NCI-H774 (cell line): Measurements from ENCODE around the gene CCNE1.
"Not testable (repeated sequence)": the region's sequence is repeated elsewhere in the genome, so short reads cannot be mapped to it uniquely, and the experiment has no call there.

Source experiments
- DNase-seq: peaks from one replicate; lab custom pipeline; 2025; lab: John Stamatoyannopoulos, UW

CCNE1 gene

DNA sequence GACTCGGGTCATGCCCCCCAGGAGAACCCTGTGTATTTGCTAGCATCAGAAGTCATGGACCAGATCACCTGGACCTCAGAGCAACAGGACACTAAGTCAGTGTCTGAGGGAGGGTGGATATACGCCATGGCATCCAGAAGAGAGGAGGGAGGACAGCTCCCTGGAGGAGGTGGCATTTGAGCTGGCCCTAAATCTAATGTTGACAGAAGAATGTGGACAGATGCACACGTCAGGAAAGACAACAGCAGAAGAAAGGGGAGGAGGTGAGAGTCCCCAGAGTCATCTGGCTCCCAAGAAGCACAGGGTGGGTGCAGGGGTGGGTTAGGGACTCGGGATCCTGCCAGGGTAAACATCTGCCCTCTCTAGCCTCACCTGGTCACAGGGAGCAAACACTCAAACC, 24.5 kb upstream of the CCNE1 start:
- no peak for DNase-seq

DNA sequence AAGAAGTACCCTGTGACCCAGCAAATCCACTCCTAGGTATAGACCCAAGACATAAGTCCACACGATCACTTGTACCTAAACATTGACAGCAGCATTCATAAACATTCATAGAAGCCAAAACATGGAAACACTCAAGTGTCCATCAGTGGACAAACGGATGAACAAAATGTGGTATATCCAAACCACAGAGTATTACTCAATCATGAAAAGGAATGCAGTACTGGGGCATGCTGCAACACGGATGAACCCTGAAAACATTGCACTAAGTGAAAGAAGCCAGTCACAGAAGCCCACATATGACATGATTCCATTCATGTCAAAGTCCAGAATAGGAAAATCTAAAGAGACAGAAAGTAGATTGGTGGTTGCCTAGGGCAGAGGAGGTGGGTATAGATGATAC, 22.8 kb upstream of the CCNE1 start:
- DNase-seq: no peak

DNA sequence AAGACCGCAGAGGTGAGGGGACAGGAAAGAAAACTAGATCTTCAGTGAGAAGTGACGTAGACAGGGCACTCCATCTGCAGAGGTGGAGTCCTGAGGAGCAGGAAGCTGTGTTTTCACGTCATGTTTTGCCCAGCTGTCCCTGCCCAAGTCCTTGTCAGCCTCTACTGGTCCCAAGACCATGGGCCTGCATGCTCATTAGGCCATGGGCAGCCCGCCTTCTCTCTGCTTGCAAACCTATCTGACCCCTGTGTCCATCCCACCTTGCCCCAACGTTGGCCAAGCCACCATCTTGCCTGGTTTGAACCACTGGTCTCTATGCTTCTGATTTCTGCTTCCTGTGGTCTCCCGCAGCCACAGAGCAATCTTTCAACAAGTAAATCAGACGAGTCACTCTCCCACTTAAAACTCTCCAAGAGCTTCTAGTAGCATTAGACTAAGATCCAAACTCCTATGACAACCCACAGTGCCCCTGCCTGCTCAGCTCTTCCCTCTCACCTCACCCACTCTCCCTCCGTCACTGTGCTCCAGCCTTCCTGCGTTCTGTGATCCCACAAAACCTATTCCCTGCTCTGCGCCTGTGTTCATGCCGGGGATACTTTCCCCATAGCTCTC, 18.6 kb upstream of the CCNE1 start:
- no peak for DNase-seq

DNA sequence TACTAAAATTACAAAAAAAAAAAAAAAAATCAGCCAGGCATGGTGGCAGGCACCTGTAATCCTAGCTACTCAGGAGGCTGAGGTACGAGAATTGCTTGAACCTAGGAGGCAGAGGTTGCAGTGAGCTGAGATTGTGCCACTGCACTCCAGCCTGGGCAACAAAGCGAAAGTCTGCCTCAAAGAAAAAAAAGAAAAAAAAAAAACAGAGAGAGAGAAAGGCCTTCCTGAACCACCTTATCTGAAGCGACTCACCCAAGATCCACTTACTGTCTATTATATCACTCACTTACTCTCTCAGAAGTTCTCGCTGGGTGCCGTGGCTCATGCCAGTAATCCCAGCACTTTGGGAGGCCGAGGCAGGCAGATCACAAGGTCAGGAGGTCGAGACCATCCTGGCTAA, 17.3 kb upstream of the CCNE1 start:
- not testable (repeated sequence) for DNase-seq

DNA sequence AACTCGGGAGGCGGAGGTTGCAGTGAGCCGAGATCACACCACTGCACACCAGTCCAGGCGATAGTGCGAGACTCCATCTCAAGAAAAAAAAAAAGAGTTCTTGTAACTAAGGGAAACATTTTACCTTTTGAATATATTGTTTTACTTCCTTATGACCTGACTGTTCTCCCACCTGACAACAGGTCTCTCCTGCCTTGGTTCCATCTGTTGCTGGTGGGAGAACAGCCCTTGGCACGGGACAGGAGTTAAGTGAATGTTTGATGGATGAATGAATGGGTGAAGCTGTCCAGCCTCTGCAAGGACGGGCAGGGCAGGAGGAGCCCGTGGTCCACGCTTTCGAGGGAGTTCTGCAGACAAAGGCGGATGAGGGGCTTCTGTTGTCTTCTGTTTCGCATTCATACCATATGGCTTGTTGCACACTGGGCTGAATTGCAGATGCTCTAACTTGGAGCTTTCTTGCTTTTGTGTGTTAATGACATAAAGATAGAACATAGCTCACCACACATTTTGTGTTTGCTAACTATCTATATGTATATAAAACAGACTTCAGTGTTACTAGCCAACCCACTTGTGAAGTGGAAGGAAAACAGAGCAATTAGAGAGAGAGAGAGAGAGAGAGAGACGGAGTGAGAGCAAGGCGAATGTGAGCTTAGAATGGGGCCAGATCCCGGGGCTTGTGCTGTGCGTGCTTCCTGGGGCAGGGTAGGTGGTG, 16.2 kb upstream of the CCNE1 start:
- DNase-seq: no peak

DNA sequence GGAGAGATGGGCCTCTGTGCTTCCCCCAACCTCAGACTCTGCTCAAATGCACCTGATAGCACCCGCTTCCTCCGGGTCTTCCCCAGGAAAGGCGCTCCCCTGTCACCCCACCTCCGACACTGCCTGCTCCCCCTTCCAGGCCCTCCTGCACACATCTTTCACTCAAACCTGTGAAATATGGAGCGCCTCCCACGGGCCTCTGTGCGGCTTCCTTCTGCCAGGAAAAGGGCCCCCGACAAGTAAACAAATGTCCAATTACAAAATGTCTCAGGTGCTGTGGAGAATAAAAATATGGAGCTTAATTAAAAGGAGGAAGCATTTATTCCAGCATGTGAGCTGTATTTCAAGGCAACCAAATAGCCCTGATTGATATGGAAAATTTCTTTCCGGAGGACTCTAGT, 15.6 kb upstream of the CCNE1 start:
- no peak for DNase-seq

DNA sequence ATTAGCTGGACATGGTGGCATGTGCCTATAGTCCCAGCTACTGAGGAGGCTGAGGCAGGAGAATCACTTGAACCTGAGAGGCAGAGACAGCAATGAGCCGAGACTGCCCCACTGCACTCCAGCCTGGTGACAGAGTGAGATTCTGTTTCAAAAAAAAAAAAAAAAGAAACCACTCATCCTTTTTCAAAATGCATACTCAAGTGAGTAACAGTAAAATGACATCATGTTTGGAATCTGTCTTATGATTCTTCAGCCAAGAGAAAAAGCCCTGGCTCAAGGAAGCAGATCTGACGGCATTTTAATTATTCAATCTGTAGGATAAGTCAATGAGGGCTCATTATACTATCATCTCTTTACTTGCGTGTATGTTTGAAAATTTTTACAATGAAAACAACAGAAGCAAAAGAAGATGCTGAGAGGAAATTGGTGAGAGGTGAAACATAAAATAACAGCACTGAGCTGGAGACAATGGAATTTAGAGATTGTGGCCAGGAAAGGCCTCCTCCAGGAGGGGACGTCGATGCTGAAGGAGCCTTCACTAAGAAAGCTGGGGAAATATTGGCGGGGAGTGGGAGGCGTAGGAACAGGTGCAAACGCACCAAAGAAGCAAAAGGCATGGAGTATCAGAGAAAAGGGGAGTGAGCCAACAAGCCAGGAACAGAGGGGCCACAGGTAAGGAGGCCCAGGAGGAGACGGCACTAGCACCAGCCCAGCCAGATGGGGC, 12.9 kb upstream of the CCNE1 start:
- DNase-seq: no peak

DNA sequence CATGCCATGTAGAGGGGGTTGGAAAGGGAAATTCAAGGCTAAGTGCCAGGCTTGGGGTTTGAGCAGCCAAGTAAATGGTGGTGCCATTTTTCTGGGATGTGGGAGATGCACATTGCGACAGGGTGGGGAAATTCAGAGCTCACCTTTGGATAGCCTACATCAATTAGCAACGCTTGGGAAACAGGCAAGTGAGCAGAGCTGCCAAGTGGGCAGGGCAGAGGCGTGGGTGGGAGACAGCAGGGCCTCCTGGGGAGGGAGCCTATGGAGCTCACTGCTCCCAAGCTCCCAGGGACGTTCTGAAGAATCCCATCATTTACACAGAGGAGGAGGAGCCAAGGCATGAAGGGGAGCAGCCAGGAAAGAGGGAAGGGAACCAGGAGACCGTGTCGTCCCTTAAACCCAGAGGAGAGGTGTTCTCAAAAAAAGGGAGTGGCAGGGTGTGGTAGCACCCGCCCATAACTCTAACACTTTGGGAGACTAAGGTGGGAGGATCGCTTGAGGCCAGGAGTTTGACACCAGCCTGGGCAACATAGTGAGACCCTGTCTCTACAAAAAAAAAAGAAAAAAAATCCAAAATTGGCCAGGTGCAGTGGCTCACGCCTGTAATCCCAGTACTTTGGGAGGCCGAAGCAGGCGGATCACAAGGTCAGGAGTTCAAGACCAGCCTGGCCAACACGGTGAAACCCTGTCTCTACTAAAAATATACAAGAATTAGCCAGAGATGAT, 11.5 kb upstream of the CCNE1 start:
- no peak for DNase-seq

DNA sequence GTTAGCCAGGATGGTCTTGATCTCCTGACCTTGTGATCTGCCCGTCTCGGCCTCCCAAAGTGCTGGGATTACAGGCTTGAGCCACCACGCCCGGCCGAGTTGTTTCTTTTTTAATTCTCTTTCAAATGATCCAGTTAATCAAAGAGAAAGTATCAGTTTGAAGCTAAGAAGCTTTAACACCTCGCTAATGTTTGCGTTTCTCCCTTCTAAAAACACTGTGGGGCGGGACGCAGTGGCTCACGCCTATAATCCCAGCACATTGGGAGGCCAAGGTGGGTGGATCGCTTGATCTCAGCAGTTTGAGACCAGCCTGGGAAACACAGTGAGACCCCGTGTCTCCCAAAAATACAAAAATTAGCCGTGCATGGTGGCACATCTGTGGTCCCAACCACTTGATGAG, 7.8 kb upstream of the CCNE1 start:
- not testable (repeated sequence) for DNase-seq

DNA sequence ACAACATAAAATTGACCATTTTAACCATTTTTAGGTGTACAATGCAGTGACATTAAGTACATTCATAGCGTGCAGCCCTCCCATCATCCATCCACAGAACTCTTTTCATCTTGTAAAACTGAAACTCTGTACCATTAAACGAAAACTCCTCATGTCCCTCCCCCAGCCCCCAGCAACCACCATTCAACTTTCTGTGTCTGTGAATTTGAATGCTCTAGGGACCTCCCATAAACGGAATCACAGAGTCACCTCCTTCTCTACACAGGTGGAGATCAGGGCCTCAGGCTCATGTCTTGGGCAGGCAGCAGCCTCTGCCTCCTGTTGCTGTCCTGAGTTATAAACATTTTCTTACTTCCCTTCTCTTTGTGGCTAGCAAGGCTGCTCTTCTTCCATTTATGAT, 7.3 kb upstream of the CCNE1 start:
- no peak for DNase-seq

DNA sequence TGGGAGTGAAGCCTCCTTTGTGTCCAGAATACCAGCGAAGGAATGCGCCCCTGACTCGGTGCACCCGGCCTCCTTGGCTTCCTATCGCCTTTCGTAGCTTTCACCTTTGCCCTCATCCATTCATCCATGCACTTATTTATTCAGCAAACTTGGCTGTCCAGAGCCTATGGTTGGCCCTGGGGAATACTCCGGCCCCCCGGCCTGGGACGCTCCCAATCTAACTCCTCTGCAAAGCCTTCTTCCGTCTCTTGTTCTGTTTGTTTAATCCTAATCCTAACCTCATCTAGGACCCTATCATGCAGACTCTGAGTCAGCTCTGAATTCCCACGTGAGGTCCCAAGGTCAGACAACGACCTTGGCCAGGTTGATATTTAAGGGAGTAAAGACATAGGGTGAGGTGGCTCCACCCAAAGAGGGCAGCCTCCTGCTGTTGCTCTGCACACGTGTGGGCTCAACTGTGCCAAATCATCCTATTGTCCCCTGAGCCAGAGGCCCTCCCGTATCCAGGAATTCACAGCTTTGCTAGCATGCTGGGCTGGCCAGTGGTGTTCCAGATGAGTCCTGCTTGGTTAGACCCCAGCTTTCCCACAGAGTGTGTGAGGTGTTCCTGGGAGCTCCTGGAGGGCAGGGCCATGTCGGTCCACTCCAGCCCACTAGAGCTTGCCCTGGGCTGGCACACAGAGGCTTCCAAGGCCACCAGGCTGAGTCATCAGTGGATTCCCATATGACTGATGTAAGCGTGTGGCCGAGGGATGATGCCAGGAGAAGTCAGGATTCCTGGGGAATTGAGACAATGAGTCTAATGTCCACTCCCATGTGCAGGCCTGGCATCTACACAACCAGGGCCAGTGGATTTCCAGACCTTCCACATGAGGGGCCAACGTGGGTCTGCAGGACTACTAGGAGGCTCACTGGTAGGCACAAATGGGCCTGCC, 6.5 kb upstream of the CCNE1 start:
- no peak for DNase-seq

DNA sequence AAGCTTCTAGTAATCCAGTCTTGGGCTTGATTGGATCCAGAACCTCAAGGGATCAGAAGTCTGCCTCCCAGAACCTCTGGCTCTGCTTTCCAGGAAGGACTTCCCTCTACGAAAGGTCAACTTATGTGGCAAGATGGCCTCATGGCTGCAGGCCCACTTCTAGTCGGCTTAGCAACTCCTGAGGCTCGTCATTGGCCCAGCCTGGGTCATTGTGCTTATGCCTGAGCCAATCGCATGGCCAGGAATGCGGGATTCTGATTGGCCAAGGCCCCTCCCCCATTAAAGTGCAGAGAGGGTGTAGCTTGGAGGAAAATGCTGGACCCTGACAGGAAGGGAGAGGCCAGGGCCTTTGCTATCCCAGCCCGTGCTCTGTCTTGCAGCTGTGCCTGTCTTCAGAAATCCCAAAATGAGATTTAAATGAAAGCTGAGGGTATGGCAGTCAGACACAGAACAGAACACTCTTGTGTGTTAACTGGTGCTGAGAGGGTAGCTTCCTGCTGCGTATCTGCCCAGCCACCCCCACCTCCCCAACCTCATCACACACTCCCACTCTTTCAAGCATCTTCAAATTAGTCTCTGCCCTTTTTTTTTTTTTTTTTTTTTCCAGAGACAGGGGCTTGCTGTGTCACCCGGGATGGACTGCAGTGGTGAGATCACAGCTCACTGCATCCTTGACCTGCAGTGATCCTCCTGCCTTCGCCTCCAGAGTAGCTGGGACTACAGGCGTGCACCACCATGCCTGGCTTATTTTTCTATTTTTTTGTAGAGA, 5.5 kb upstream of the CCNE1 start:
- DNase-seq: no peak

DNA sequence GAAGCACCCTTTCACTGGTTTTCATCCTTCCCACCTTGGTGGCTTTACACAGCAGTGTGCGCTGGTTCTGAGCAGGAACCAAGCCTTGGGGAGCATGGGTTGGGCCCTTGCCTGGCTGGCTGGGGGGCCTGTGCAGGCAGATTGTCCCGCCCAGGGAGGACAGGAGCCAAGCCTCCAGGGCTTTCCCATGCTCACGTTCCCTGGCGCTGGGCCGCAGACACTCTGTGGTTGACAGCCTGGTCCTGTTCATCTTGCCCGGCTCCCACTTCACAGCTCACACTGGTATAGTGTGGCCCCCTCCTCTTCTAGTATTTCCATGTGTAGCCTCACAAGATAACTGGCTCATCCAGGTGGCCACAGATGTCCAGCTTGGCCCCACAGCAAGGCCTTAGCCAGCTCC, 4.6 kb upstream of the CCNE1 start:
- DNase-seq: no peak

DNA sequence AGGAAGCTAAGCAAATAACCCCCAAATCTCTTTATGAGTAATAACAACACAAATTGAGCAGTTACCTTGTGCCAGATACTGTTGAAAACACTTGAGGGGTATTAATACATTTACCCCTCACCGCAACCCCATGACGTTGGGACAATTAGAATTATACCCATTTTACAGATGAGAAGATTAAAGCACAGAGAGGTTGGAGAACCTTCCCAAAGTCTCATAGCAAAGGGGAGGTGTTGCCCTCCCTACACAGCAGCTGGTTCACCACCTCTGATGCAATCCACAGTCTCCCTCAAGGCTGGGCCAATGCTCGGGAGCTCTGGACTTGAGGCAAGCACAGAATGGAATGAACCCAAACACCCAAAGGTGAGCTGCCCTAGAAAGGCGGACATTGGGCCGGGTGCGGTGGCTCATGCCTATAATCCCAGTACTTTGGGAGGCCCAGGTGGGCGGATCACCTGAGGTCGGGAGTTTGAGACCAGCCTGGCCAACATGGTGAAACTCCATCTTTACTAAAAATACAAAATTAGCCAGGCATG, 3.9 kb upstream of the CCNE1 start:
- no peak for DNase-seq

DNA sequence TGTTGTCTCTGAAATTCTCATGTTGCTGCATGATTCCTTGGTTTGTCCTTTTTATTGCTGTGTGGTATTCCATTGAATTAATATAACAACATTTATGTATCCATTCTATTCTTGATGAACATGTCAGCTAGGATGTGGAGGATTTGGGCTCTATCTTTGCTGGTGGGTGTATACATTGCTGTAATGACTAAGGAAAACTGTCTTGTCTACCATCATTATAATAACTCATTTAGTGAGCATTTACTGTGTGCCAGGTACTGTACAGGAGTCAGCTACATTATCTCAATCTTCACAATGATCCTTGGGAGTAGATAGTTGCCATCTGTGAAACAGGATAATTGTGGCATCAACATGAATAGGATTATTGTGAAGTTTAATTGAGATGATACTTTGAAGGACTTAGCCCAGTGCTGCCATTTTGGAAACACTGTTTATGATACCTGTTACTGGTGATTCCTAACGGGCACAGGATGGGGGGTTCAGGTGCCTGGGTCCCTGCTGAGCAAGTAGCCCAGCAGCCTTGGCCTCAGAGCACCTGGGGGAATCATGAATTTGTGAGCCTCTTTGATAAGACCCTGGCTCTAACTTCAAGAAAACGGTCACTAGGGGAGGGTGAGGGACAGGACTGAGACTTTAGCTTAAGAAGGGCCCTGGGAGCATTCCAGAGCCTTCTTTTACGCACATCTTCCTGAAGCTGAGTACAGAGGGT, 1.8 kb upstream of the CCNE1 start:
- no peak for DNase-seq

DNA sequence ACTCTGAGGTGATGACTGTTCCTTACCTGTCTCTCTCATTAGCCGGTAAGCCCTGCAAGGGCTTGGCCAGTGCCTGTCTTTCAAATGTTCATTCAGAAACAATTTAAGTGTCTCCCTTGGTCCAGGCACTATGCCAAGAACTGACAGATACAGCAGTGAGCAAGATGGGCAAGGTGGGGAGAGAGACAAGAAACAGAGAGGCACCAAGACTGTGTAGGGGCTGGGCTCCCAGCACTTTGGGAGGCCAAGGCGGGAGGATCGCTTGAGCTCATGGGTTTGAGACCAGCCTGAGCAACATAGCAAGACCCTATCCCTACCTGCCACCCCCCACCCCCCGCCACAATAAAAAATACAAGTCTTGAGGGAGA, 1.3 kb upstream of the CCNE1 start:
- DNase-seq: no peak

DNA sequence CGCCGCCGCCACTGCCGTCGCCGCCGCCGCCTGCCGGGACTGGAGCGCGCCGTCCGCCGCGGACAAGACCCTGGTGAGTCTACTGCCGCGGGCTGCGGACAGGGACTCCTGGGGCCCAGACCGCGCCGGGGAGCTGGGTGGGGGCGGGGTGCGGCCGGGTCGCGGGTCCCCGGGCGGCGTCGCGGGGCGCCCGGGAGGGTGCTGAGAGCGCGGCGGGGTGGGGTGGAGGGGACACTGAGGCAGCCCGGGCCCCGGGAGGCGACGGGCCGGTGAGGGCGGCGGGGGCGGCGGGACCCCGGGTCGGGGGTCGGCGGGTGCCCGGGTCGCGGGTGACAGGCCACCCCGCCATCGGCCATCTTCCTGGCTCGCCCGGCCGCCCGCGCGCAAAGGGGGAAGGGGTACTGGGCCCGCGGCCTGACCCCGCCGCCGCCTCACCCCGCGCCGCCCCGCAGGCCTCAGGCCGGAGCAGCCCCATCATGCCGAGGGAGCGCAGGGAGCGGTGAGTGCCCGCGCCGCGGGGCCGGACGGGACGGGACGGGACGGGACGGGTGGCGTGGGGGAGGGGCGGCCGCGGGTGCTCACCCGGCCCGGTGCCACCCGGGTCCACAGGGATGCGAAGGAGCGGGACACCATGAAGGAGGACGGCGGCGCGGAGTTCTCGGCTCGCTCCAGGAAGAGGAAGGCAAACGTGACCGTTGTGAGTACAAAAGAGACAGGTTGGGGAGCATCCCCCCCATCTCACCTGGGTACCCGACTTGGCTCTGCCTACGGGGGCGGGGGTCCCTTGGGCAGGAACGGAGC, 489 bp downstream of the CCNE1 start:
- DNase-seq: no peak

DNA sequence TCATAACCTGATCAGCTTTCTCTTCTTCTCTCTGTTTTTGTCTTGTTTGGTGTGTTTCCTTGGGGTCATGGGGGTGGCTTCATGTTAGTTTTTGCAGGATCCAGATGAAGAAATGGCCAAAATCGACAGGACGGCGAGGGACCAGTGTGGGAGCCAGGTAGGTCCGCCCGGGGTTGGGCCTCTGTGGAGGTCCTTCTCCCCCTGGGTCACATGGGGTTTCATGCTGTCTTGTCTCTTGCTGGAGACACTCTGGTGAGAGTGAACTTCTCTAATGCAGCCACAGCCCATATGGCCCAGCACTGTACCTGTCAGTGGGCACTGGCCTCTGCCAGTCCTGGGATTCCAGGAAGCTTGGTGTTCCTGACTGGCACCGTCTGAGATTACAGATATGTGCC, 1.1 kb downstream of the CCNE1 start:
- DNase-seq: no peak

DNA sequence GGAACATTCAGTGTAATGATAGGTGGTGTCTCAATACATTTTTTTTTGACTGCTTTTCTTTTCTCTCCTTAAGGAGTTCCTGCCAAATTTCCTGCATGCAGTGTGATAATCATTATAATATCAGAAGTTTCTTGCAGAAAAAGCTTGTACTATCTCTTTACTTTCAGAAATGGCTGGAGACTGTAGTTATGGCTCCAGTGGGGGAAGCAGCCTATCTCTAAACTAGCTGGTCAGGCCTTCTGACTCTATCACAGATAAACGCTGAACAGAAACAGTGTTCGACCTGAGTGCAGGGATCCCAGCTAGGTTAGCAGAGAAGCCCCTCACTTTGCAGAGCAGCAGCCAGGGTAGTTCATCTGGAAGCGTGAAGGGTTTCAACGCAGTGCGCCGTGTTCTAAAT, 1.9 kb downstream of the CCNE1 start:
- no peak for DNase-seq
